HG03439 (cell line): ENCODE results near the gene TRIM49C.
"Not testable (repeated sequence)": the region's sequence is repeated elsewhere in the genome, so short reads cannot be mapped to it uniquely, and the experiment has no call there.

Experiments used
- ATAC-seq: cut with Tn5 transposase; IDR thresholded peaks from one replicate; pipeline ENCODE4 v1.9.1; 2021; ENCODE audit warnings: mild to moderate bottlenecking, moderate library complexity; ENCODE audit not compliant: unreplicated experiment

TRIM49C gene, protein sequence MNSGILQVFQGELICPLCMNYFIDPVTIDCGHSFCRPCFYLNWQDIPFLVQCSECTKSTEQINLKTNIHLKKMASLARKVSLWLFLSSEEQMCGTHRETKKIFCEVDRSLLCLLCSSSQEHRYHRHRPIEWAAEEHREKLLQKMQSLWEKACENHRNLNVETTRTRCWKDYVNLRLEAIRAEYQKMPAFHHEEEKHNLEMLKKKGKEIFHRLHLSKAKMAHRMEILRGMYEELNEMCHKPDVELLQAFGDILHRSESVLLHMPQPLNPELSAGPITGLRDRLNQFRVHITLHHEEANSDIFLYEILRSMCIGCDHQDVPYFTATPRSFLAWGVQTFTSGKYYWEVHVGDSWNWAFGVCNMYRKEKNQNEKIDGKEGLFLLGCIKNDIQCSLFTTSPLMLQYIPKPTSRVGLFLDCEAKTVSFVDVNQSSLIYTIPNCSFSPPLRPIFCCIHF

GRCh38 chr11:90030806-90031205 is at the start of gene TRIM49C:
Gene TRIM49C, plus strand, starts transcription at chr11:90031106. Its CDS starts 4,106 bp downstream, at chr11:90035212.
- not testable (repeated sequence) for ATAC-seq

DNA sequence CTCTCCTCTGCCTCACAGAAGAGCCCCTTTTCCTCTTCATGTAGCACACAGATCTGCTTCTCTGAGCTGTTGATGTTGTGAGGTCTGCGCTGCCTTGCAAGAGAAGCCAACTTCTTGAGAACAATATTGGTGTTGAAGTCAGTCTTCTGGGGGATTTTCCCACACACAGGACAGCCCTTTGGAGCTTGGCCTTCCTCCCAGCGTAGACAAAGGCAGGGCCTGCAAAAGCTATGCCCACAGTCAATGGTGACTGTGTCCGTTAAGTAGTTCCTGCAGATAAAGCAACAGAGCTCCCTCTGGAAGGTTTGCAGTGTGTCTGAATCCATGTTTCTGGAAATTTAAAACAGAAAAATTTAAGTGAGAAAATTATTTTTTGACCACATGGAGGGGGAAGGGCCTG is 6.7 kb upstream of the TRIM49C start:
- ATAC-seq = not testable (repeated sequence)

DNA sequence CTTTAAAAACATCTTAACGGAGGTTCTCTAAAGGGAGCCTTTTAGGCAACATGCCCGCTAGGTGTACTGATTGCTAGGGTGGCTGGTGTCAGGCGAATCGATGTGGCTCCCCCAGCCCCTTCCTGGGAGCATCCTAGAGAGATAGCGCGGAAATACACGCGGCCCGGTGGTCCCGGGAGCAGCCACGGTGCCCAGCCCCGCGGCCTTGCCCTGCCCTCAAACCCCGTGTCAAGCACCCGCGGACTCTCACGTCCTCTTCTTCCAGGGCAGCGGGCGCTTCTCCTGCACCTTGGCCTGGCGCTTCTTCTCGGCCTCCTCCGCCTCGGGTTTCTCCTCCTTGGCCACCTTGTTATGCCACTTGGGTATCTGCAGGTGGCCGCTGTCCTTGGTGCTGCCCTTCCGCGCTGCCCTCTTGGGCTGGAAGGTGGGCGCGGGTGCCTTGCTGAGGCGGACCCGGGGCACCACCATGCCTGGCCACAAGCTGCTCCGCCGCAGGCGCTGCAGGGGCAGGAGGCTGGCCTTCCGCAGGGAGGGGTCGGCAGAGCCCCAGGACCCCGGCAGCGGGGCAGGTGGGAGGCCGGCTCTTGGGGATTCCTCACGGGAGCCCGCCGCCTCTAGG is 20.8 kb downstream of the TRIM49C start:
- ATAC-seq = not testable (repeated sequence)

GRCh38 chr11:90052311-90052710 is 21.4 kb downstream of the TRIM49C start:
- not testable (repeated sequence) for ATAC-seq

- ATAC-seq = not testable (repeated sequence)
Observed at GRCh38 chr11:90053545-90053944, 22.6 kb downstream of the TRIM49C start.

- ATAC-seq = not testable (repeated sequence)
Observed at GRCh38 chr11:90085650-90086049, 54.7 kb downstream of the TRIM49C start, which contains the start of gene UBTFL1. Gene UBTFL1, plus strand, starts transcription at chr11:90085950. Its CDS starts 0 bp downstream, at chr11:90085950.

DNA sequence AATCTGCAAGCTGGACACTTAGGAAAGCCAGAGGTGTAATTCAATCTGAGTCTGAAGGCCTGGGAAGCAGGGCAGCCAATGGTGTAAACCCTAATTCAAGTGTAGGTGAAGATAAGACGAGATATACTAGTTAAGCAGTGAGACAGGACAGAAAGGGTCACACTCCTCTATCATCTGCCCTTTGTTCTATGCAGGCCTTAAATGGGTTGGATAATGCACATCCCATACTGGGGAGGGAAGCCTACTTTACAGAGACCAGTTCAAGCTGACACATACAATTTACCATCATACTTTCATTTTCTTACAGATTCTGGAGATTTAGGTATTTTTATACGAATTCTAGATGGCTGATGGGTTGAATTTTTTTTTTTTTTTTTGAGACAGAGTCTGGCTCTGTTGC is 57.8 kb downstream of the TRIM49C start:
- ATAC-seq = not testable (repeated sequence)
